ENCODE measurements around the gene SETD9.

GRCh38 chr5:56862909-56863308 lies 46.5 kb upstream of the SETD9 start:
- TF ChIP-seq POLR2A (IDR thresholded peaks at IDR 0.05) = no peak
- TF ChIP-seq CTCF (IDR thresholded peaks at IDR 0.05) = no peak

Measured in Peyer's patch (tissue), 4 donors.